CD4-positive, alpha-beta T cell treated with Interleukin-15 for 1 hour (primary cell): ENCODE data around the gene RBMX2.

Source experiments
- DNase-seq: peaks from one replicate; pipeline ENCODE4 v3.0.0-alpha.2; 2020

RBMX2 gene

DNA sequence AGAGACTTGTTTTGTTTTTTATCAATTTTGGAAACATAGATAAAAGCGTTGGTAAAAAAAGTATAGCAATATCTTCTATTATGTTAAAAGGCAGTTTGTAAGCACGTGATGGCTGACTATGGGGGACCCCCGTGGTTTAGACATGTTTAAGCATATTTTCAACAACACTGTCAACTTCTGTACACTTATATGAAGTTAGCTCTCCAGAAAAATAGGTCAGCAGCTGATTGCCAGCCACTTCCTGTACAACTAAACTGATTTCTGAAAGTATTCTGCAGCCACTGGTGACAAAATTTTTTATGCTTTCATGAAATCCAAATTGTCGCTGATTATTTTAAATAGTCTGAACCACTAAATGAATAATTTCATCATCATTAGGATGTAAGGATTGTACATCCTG lies 45.2 kb downstream of the RBMX2 start:
- no peak for DNase-seq
